HG02840 (cell line): ENCODE results near the gene ZSCAN21.
A peak's percentile ranks its signal among the peaks of the same experiment; 100 is the strongest.
"Not testable (repeated sequence)": the region's sequence is repeated elsewhere in the genome, so short reads cannot be mapped to it uniquely, and the experiment has no call there.

Experiments used
- ATAC-seq: cut with Tn5 transposase; IDR thresholded peaks from one replicate; pipeline ENCODE4 v1.9.1; 2021; ENCODE audit warnings: mild to moderate bottlenecking, moderate library complexity, moderate number of reproducible peaks; ENCODE audit not compliant: unreplicated experiment, low FRiP score

The ZSCAN21 gene

DNA sequence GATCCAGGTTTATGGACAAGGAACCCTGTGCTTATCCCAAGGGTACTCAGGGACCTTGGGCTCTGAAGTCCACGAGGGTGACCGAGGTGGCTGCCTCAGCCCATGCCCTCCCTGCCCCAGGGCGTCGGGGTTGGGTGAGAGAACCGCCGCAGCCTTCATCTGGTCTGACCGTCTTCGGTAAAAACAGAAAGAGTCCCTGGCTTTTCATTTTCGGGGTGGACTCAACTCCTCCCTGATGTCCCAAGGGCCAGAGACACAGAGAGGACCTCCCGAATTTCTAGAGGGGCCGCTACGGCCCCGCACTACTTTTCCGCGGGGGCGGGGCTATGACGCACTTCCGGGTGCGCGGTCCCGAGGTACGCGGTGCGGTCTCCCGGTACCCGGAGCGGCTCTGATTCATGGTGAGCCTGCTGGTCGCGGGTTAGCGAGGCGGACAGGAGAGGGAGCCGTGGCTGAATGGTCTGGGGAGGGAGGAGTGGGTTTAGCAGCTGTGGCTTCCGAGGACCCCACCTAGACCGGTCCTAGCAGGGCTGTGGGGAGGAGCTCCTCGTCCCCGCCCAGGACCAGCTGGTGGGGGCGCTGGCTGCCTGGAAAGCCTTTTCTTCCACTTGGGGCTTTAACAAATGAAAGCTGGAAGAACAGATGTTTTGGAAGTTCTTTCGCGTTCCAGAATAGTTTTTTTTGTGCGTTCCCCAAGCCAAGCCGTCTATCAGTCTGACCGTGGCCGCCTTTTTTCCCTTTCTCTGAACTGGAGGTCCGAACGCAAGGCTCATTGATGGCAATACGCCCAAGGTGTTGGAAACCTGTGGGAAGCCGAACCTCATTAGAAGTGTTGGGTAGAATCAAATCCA lies at the start of gene ZSCAN21:
TSS of gene ZSCAN21 (plus strand) at position 334 of the 851 bp plus-strand sequence. CDS start 7,233 bp downstream, outside the sequence.
- peak; percentile 87 for ATAC-seq

DNA sequence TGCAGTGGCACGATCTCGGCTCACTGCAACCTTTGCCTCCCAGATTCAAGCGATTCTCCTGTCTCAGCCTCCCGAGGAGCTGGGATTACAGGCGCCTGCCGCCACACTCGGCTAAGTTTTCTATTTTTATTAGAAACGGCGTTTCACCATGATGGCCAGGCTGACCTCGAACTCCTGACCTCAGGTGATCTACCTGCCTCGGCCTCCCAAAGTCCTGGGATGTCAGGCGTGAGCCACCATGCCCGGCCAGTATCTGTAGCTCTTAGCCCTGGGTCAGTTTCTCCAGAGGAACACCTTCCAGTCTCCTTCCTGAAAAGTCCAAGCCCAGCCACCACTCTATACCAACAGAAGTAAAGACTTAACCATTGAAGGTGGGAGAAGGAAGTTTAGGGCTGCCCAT lies 49.3 kb upstream of the ZSCAN21 start:
- ATAC-seq, result no peak

DNA sequence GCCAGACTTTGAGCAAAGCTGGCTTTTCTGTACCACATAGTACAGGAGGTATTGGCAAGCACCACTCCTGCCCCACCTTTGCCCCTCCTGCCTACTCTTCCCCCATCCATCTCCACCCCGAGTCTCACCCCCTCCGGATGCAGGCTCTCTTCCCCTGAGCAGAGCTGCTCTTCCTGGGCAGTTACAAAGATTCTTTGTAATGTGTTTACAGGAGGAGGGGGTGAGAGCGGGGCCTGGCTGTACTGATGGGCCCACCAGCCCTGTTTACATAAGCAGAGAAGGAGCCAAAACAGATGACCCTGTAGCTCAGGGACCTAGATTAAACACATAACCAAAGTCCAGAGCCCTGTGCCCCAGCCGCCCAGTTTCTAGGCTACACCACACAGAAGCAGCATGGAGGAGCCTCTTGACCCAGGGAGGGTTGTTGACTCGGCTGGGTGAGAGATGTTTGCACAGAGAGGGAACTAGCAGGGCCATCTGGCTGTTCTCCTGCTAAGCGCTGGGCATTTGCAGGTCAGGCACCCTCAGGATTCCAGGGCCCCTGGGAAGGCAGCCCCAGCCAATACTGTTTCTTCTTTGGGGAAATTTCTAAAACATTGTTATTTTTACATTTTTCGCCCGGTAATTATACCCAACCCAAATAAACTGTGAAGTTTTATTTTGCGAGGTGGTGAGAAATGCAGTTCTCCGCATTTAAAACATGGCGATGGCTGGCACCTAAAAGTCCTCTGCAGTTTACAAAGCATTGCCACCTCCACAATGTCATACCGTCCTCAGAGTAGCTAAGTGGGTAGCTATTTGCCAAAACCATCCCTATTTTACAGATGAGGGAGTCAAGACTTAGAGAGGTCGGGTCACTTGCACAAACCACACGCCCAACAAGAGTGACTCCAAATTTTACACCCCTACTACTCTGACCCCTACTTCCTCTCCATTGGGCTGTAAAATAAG lies 45.6 kb upstream of the ZSCAN21 start:
- ATAC-seq, result no peak

DNA sequence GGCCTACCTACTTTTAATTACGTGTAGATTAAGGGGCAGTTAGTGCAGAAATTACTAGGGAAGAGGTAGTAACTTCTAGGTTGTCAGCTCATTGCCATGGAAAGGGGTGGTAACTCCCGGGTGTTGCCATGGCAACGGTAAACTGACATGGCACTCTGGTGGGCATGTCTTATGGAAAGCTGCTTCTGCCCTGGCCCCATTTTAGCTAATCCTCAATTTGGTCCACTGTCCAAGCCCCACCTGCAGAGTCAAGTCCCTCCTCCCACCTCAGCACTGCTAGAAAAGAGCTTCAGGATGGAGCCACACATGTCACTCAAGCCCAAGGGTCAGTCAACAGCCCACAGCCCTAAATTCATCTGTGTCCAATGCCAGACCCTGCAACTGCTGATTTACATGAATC lies 41.7 kb upstream of the ZSCAN21 start:
- ATAC-seq, result no peak

DNA sequence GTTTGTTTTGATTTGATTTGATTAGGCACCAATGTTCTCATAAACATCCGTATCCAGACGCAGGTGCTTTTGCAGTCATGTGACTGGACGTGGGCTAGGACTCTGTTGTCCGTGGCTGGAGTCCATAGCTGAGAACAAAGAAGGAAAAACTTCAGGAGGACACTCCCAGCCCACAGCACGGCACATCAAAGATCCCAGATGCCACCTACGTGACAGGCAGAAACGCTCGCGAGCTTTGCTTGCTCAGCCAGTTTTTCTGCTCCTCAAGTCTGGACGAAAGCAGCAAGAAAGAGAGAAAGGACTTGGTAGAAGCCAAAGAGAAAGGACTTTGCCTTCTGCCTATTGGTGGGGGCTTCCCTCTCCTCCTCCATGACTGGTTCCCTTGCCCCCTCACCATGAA lies 41.0 kb upstream of the ZSCAN21 start:
- ATAC-seq, result no peak

DNA sequence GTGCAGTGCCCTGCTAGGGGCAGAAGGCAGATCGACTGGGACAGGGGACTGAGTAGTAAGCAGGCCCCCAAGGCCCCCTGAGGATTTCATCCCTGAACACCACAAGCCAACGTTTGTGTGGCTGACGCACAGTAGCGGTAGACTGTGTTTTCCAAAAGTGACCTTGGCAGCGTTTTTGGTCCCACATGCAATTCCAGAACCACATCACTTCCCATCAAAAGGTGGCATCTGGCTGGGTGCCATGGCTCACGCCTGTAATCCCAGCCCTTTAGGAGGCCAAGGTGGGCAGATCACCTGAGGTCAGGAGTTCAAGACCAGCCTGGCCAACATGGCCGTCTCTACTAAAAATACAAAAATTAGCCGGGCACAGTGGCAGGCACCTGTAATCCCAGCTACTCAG lies 39.6 kb upstream of the ZSCAN21 start:
- ATAC-seq, result not testable (repeated sequence)

- ATAC-seq, result no peak
Observed at GRCh38 chr7:100010901-100011300, 38.7 kb upstream of the ZSCAN21 start.

- no peak for ATAC-seq
Observed at GRCh38 chr7:100011516-100011915, 38.1 kb upstream of the ZSCAN21 start.

- ATAC-seq, result not testable (repeated sequence)
Observed at GRCh38 chr7:100012385-100013327, 36.9 kb upstream of the ZSCAN21 start.

DNA sequence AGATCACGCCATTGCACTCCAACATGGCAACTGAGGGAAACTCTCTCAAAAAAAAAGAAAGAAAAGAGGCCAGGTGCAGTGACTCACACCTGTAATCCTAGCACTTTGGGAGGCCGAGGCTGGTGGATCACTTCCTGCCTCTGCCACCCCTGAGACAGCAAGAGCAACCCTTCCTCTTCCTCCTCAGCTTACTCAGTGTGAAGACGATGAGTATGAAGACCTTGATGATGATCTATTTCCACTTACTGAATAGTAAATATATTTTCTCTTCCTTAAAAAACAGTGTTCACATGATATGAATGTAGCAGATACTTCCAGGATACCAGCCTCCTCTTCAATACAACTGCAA lies 36.3 kb upstream of the ZSCAN21 start:
- no peak for ATAC-seq

DNA sequence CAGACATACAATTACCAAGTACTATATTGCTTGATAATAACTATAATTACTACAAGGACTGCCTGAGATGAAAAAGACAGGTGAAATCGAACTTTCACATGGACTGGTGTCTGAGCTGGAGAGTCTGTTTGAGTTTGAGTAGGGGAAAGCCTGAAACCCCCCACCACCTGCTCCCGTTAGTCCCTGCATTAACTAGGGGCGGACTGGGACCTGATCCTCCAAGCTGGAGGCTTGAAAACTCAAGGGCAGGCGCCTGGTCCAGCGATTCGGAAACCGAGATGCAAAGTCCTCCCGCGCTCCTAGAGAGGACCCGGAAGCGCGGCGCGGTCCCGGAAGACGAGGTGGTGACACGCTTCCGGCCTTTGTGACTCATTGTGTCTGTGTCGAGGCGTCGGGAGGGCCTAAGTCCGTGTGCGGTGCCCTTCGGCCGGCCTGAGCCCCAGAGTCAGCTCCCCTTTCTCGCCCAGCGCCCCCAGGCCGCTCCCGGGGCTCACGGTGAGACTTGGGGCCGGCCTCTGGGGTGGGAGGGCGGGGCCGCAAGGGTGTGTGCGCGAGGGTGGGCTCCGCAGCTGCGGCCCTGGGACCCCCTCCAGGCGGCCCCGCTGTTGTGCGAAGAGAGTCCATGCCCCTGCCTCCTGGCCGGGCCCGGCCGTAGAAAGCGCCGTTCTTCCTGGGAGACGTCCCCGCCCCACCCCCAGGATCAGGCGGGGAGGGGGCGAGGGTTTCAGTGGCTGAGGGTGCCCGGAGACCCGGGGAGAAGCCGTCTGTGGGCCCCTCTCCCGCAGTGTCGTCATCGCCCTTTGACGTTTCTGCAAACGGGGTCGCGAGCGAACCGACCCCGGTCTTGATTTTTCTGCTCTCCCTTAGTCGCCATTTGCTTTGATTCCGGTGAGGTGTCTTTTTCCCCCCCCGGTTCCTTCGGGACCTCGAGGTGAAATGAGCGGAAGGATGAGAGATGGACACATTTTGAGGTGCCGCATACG lies 34.1 kb upstream of the ZSCAN21 start, which contains the start of gene ZKSCAN1:
TSS of gene ZKSCAN1 (plus strand) at position 365 of the 983 bp plus-strand sequence. CDS start 7,911 bp downstream, outside the sequence.
- peak; percentile 94 for ATAC-seq

- no peak for ATAC-seq
Observed at GRCh38 chr7:100016215-100016901, 33.2 kb upstream of the ZSCAN21 start.

- no peak for ATAC-seq
Observed at GRCh38 chr7:100017300-100017699, 32.3 kb upstream of the ZSCAN21 start.

DNA sequence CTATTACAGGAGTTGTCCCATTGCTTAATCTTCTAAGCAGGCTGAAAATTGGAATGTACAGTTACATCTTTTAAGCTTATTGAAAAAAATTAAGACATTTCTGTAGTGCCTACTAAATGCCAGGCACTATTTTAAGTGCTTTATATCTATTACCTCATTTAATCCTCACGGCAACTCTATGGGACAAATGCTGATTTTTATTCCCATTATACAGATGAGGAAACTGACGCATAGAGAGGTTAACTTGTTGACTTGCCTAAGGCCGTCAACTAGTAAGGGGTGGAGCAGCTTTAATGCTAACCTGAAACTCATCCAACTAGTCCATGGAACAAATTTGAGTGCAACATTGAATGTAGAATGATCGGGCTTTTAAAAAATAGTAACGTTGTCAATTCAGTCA lies 31.7 kb upstream of the ZSCAN21 start:
- ATAC-seq, result no peak

GRCh38 chr7:100019908-100020307 lies 29.7 kb upstream of the ZSCAN21 start:
- no peak for ATAC-seq

DNA sequence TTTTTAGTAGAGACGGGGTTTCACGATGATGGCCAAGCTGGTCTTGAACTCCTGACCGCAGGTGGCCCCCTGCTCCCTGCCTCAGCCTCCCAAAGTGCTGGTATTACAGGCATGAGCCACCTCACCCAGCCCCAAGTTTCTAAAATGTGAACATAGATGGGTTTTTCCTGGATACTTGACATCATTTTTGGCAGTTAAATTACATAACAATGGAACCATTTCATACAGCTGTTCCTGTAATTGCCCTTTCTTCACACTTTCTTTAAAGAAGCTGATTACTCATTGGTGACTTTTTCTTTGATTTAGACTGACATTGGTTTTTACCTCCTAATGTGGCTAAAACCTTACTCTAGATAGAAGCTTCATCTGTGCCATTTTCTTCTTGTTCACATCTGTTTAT lies 28.3 kb upstream of the ZSCAN21 start:
- no peak for ATAC-seq

- no peak for ATAC-seq
Observed at GRCh38 chr7:100022621-100023020, 27.0 kb upstream of the ZSCAN21 start.

- no peak for ATAC-seq
Observed at GRCh38 chr7:100023526-100023925, 26.0 kb upstream of the ZSCAN21 start.
